ENCODE data around the gene KLHL1. TPM values are rescaled to one million over a fixed set of nuclear protein-coding genes. Genes with fewer than 3 reads are reported as not detected.

KLHL1 gene
- polyA plus RNA-seq, 3 donors = not detected

- Histone ChIP-seq H3K9me3 (replicated peaks in 1 of 2; ENCODE audit: control insufficient read depth in 1 of 2, insufficient read depth in 1 of 2, low read length in 2 of 2) (no peaks in the 10 kb centered on the region), H3K4me3 (replicated peaks in 1 of 3; ENCODE audit: low read depth in 2 of 3, low read length in 3 of 3) (no peak overlapping the region), H3K27me3 (ENCODE audit: control insufficient read depth in 2 of 2, insufficient read depth in 2 of 2, low read length in 2 of 2) (no peaks in the 10 kb centered on the region), H3K4me2 (replicated peaks; ENCODE audit: extremely low read depth, low read length, poor library complexity, severe bottlenecking) (no peak overlapping the region), H3K9ac (ENCODE audit: insufficient read depth, low read length, poor library complexity, severe bottlenecking) (no peak overlapping the region), H3K36me3 (replicated peaks in 1 of 2; ENCODE audit: control insufficient read depth in 1 of 2, insufficient read depth in 2 of 2, low read length in 2 of 2) (no peaks in the 10 kb centered on the region), H3K4me1 (ENCODE audit: control insufficient read depth in 1 of 2, insufficient read depth in 2 of 2, low read length in 2 of 2) (no peaks in the 10 kb centered on the region), H3K27ac (ENCODE audit: low read depth in 1 of 2, low read length in 2 of 2) (no peak overlapping the region), H4K20me1 (ENCODE audit: insufficient read depth, low read length) (no peaks in the 10 kb centered on the region), H2AFZ (ENCODE audit: insufficient read depth, low read depth, low read length, poor library complexity, severe bottlenecking) (no peak overlapping the region), H3K79me2 (ENCODE audit: insufficient read depth, low read length) (no peaks in the 10 kb centered on the region)
- Mint-ChIP-seq H3K27me3 (ENCODE audit: low read depth in 3 of 3) (peaks cover 2% of the 10 kb centered on the region in 3 donors), H3K27ac (no peak overlapping the region), H3K4me3 (no peak overlapping the region), H3K9me3 (peaks cover 0 to 10% (median 7%) of the 10 kb centered on the region in 7 donors), H3K36me3 (no peaks in the 10 kb centered on the region), H3K4me1 (no peaks in the 10 kb centered on the region)
- TF ChIP-seq CTCF (IDR thresholded peaks at IDR 0.05) = no peak
- DNase-seq = no peak
- intact Hi-C loops (cut with micrococcal nuclease) = no loop called here
- 33% methylated on average over 1 of the region's 4 CpGs for WGBS (ENCODE audit: insufficient coverage)
Measured at GRCh38 chr13:70080012-70080411, 28.2 kb downstream of the KLHL1 start.

GRCh38 chr13:70054572-70054971 is 53.7 kb downstream of the KLHL1 start:
- Histone ChIP-seq H3K9ac (ENCODE audit: insufficient read depth, low read length, poor library complexity, severe bottlenecking) (no peak overlapping the region), H3K27me3 (ENCODE audit: control insufficient read depth in 2 of 2, insufficient read depth in 2 of 2, low read length in 2 of 2) (no peaks in the 10 kb centered on the region), H3K9me3 (replicated peaks in 1 of 2; ENCODE audit: control insufficient read depth in 1 of 2, insufficient read depth in 1 of 2, low read length in 2 of 2) (peaks cover 0 to 4% of the 10 kb centered on the region in 2 donors), H3K4me2 (replicated peaks; ENCODE audit: extremely low read depth, low read length, poor library complexity, severe bottlenecking) (no peak overlapping the region), H3K4me3 (replicated peaks in 1 of 3; ENCODE audit: low read depth in 2 of 3, low read length in 3 of 3) (no peak overlapping the region), H3K27ac (ENCODE audit: low read depth in 1 of 2, low read length in 2 of 2) (no peak overlapping the region), H4K20me1 (ENCODE audit: insufficient read depth, low read length) (no peaks in the 10 kb centered on the region), H3K4me1 (ENCODE audit: control insufficient read depth in 1 of 2, insufficient read depth in 2 of 2, low read length in 2 of 2) (no peaks in the 10 kb centered on the region), H3K79me2 (ENCODE audit: insufficient read depth, low read length) (no peaks in the 10 kb centered on the region), H2AFZ (ENCODE audit: insufficient read depth, low read depth, low read length, poor library complexity, severe bottlenecking) (no peak overlapping the region), H3K36me3 (replicated peaks in 1 of 2; ENCODE audit: control insufficient read depth in 1 of 2, insufficient read depth in 2 of 2, low read length in 2 of 2) (no peaks in the 10 kb centered on the region)
- intact Hi-C loops (cut with micrococcal nuclease) = no loop called here
- H3K4me1 Mint-ChIP-seq = no peaks in the 10 kb centered on the region
- no peak overlapping the region for H3K27ac Mint-ChIP-seq
- no peak for TF ChIP-seq CTCF (IDR thresholded peaks at IDR 0.05)
- no peaks in the 10 kb centered on the region for H3K36me3 Mint-ChIP-seq
- H3K4me3 Mint-ChIP-seq = no peak overlapping the region
- no peaks in the 10 kb centered on the region for H3K27me3 Mint-ChIP-seq (ENCODE audit: low read depth in 3 of 3)
- H3K9me3 Mint-ChIP-seq = peaks cover 2 to 14% (median 8%) of the 10 kb centered on the region in 7 donors
- DNase-seq = no peak
